ENCODE measurements around the gene EFCAB8.
A peak's percentile ranks its signal among the peaks of the same experiment; 100 is the strongest.
"Not testable (repeated sequence)": the region's sequence is repeated elsewhere in the genome, so short reads cannot be mapped to it uniquely, and the experiment has no call there.

Gene EFCAB8

DNA sequence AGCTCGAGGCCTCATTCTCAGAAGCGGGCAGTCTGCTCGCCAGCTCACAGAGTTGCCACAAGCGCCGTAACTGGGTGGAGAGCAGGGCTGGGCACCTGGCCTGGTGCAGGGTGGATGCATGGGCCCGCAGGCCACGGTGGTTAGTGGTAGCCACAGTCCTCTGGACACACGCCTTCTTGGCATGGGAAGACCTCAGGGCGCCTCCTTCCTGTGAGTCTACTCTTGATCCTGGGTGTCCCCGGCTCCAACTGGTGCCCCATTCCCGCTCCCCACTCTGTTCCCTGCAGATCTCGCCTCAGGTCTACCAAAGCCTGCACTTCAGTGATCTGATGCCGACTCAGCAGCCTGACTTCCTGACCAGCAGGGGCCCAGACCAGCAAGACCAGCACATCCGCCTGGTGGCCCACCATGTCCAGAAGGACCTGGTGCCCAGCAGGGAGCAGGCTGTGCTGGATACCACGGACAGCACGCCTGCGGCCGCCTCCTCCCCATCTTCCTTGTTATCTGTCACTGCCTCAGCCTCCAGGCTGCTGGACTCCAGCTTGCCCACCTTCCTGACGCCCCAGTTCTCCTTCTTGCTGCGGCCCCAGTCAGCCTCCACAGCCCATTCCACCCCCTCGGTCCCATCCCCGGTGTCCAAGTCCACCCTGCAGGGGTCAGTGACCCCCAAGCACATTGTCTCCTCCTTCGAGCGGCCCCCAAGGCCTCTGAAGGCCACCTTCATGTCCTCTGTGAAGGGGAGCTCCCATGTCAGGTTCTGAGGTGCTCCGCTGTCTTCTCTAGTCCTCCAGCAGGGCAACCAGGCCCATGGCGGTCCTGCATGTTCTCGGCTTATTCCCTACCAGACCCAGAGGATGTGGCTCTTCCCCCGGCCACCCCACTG lies 102.4 kb downstream of the EFCAB8 start:
- DNase-seq, result no peak

DNA sequence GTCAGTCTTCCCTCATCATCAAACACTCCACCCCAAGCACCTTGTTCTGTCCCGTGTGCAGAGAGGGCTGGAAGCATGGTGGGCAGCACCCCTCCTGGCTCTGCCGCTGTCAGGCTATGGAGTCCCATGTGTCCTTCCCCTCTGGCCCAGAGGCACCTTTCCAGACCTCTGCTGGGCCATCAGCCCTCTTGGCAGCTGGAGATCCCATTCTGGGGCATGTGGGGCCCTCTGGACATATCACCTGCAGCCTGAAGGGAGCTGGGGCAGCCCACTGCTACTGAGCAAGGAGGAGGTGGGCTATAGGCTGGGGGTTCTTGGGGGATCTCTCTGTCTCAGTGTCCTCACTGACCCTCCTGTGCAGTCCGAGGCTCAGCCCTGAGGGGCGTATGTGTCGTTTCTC lies 103.3 kb downstream of the EFCAB8 start:
- DNase-seq, result no peak

DNA sequence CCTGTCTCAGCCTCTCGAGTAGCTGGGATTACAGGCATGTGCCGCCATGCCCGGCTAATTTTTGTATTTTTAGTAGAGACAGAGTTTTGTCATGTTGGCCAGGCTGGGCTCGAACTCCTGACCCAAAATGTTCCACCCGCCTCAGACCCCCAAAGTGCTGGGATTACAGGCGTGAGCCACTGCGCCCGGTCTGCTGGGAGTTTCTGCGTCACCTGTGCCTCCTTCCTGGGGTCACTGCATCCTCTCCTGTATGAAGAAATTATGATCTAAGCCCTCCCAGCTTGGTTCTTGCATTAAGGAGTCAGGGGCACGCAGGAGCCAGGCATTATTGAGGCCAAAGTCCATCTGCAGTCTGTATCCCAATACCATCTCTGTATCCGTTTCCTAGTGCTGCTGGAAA lies 103.9 kb downstream of the EFCAB8 start:
- not testable (repeated sequence) for DNase-seq

DNA sequence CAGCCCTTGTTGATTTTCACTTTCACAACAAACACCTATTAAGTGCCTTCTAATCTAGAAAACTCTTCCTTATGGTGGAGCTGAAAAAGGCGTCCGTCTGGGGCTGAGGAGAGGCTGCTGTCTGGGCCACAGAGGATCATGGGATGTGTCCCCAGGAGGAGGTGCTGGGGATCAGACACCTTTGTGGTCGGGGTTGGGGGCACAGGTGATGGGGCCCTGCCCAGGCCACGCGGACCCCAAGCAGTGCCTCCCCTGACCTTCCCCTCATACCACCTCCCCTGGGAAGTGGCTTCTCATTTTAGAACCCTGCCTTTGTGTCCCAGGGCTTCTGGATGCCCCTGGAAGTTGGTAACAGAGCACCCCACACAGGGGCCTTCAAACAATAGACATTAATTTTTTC lies 104.5 kb downstream of the EFCAB8 start:
- DNase-seq, result no peak

DNA sequence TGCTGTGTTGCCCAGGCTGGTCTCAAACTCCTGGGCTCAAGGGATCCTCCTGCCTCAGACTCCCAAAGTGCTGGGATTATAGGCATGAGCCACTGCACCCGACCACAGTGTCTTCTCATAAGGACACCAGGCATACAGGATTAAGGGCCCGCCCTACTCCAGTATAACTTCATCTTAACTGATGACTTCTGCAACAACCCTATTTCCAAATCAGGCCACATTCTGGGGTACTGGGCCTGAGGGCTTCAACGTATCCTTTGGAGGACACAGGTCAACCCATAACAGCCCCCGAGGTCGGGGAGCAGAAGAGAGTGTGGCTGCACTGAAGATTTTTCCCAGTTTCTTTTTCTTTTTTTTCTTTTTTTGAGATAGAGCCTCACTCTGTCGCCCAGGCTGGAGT lies 105.9 kb downstream of the EFCAB8 start:
- no peak for DNase-seq

DNA sequence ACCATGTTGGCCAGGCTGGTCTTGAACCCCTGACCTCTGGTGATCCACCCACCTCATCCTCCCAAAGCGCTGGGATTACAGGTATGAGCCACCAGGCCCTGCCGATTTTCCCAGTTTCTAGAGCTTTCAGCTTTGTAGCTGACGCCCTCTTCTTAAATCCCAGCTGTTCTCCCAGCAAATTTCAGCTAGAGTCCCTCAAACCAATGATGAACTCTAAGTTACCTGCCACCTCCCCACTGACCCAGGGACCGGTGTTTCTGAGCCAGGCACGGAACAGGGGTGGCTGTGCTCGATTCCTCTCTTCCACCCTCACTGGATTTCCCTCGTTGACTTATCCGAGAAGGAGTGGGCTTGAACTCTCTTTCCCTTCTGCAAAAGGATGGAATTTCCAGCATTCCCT lies 106.4 kb downstream of the EFCAB8 start:
- no peak for DNase-seq

DNA sequence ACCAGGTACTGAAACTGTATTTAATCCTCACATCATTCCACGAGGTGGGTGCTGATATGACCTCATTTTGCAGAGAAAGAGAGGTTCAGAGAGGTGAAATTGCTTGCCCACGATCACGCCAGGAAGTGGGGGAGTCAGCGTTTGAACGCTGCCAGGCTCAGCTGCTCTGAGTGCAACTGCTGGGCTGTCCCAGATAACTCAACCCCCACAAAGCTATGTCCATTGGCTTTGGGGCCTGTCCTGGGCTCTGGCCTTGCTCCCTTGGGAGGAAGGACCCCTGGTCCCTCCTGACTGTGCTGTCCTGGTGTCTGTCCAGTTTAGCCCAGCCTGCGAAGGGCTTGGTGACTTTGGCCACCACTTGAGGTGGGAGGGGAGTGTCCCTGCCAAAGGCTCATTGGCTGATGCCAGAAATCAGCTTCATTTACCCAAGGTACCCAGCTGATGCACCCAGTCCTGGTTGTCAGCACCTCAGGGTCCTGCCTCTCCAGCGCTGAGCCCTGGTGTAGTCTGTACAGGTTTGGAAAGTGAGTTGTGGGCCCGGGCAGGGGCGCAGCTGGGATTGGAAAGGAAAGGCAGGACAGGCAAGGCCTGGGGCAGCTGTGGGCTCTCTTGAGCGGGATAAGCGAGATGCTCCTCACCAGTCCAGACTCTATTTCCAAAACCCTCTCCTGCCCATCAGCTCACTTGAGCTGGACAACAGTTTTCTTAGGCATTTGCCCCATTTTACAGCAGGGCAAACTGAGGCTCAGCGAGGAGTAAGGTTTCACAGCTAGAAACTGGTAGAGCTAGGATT lies 107.1 kb downstream of the EFCAB8 start:
- no peak for DNase-seq

DNA sequence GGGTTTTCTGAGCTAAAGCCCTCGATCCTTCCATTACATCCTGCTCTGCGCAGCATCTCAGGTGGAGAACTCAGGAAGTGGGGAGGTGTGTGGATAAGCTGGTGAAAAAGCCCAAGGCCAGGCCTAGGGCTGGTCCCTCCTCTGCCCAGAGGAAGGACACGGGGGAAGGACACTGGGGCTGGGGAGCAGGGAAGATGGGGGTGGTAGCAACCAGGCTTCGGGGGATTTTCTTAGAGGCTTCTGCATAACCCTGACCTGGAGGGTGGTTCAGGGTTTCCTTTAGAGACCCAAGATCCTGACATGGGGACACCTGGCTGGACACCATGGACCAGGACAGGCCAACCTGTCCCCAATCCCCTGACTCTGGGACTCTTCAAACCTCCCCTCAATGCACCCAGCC lies 107.7 kb downstream of the EFCAB8 start:
- no peak for DNase-seq

DNA sequence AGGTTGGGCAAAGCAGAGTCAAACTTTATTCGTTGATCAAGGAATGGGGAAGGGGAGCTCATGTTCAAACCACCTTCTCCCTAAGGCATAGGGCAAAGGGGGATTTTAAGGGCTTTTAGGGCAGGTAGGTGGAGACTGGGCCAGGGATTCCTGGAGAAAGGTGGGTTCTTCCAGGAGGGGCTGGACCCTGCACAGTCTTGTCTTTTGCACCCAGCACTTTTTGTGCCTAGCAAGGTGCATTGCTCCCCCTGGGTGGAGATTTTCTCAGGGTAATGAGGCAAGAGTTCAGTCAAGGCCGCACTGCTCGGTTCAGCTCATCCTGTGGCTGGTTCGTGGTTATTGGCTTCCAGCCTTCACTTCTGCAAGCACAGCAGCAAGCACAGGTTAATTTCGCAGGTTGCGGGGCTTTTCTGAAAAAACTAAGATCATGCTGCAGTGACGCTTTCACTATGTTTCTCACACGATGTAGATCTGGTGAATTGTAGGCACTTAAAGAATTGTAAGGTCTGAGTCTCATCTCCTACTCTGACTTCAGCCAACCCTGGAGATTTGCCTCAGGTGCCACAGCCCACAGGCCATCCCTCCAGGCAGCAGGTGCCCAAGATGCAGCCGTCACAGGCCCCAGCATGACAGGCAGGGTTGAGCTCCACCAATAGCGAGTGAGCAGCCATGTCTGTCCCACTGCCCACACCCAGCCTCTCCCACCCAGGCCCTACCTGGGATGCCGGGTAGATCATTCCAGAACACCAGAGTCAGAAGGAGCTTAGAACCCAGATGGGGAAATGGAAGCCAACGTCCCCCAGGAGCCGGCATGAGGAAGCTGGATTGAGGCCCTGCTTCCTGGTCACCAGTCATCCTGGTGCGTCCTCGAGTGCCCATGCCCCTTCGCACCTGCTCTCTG lies 108.4 kb downstream of the EFCAB8 start:
- peak in 1 of 4 experiments; percentile 15 for DNase-seq

DNA sequence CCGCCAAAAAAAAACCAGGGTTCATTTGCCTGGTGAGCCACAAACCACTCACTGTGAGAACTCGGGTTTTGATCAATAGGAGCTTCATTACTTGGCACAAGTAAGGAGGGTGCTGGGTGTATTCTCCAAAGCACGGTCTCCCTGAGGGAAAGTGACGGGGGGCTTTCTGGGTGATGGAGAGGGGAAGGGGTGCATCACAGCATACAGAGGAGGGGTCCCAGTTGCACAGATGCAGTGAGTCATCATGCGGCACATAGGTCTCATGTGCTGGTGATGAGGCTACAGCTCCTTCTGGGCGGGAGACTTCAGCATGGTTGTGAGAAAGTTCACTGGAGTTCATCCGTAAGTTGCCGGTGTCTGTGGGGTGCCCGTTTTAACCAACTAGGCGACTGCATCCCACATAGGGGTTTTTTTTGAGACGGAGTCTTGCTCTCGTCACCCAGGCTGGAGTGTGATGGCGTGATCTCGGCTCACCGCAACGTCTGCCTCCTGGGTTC lies 109.3 kb downstream of the EFCAB8 start:
- no peak for DNase-seq

DNA sequence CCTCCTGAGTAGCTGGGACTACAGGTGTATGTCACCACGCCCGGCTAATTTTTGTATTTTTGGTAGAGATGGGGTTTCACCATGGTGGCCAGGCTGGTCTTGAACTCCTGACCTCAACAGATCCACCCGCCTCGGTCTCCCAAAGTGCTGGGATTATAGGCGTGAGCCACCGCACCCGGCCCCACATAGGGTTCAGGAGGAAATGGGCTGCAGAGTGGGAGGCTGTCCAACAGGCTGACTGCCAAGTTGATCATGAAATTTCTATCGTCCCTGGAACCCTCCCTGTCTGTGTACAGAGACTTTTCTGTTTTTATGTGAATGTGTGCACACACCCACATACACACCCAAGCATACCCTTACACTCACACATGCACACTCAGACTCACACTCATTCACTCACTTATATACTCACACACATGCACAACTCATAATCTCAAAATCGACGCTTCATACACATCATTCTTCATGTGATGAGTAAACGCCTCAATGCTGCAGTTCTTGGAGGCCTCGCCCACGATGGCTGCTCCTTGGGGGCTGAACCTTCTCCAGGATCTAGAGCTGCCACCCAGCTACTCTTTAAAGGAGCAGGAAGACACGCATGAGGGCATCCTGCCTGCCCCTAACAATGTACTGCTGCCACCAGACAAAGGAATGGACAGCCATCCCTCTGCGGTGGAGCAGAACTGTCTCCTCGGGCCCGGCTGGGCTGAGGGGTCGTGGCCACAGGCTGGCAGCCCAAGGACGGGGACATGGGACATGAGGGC lies 109.9 kb downstream of the EFCAB8 start:
- DNase-seq, result no peak

DNA sequence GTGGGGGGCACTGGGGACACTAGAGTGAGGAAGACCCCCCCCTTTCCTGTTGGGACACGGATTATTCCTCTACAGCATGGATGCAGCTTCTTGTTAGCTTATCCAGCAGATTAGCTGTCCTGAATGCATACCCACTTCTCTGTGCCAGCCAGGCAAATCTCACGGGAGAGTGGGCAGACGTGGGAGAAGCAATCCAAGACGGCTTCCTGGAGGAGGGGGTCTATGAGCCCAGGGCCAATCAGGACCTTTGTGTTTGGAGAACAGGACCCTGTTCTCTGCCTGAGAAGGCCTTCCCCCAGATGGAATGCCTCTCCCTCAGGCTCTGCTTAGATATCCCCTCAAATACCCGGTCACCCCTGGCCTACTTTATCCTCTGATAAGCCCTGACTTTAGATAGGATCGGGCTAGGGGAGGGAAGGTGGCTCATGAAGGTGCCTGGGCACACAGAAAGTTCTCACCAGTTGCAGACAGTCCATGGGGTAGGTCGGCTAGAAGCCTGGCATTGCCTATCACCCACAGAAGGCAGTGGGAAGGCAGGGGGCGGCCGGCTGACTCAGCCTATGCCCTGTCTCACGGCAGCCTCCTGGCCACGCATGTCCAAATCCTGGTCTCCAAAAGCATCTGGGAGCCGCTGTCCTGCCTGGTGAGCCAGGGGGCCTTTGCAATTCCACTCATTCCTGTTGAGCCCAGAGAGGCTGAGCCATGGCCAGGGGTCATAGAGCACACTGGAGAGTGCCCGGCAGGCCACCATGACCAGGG lies 110.8 kb downstream of the EFCAB8 start:
- DNase-seq, result no peak

DNA sequence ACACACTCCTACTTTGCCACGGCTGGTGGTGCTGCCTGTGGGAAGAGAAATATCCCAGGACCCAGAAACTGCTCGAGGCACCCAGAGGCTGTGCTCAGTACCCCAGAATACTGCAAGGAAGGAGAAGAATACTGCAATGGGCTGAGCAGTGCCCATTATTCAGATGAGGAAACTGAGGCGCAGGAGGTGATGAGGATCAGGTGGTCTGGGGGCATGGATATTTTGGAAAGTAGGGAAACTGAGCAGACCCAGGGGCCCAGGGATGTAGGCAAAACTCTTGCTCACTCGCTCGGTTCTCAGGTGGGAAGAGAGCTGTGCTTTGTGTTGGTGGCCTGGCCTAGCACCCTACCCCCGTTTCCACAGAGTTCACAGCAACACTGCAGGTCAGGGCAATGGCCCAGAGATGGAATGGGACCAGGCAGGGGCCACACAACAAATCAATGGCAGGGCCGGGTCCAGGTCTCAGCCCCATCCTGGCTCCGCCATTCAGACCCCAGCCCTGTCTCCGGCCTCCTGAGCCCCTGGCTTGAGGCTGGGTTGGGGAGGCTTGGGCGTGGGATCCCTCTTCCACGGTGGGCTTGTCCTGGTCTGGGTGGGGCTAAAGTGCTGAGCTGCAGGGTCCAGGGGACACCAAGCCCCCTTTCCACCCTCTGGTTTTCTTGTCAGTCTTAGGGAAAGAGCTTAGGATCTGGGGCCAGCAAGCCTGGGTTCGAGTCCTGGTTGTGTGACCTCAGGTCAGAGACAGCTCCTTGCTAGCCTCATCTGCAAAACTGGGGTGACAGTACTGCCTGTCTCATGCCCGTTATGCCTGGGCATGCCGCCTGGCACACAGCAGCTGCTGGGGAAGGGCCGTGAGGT lies 111.6 kb downstream of the EFCAB8 start:
- DNase-seq, result no peak

DNA sequence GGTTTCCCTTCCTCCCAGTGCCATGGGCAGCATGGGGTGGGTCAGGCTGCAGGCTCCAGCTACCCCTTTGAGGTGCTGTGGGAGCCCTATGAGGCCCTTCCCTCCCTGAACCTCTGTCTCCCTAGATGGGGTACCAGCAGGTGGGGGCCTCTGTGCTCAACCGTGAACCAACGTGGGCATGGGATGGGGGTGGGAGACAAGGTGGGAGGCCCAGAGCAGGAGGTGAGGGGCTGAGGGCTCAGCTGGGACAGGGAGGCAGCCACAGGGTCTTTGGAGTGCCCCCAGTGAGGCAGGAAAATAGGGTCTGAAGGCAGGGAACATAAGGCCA lies 112.2 kb downstream of the EFCAB8 start:
- DNase-seq, result no peak

DNA sequence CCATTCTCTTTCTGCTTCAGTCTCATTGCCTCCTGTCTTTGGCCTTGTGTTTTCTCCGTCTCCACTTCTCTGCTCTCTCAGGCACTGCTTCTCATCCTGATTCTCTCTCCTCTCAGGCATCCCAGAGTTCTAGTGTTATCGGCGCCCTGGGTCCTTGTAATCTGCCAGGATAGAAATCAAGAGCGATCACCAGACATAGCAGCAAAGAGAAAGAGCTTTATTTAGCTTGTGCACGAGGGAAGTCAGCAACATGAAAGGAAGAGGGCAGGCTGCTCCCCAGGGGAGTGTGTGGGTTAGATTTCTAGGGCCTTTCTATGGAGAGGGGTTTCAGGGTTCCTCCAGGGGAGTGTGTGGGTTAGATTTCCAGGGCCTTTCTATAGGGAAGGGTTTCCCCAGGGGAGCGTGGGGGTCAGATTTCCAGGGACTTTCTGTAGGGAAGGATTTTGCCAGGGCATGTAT lies 113.0 kb downstream of the EFCAB8 start:
- DNase-seq, result peak; percentile 22 to 63 (median 42)

DNA sequence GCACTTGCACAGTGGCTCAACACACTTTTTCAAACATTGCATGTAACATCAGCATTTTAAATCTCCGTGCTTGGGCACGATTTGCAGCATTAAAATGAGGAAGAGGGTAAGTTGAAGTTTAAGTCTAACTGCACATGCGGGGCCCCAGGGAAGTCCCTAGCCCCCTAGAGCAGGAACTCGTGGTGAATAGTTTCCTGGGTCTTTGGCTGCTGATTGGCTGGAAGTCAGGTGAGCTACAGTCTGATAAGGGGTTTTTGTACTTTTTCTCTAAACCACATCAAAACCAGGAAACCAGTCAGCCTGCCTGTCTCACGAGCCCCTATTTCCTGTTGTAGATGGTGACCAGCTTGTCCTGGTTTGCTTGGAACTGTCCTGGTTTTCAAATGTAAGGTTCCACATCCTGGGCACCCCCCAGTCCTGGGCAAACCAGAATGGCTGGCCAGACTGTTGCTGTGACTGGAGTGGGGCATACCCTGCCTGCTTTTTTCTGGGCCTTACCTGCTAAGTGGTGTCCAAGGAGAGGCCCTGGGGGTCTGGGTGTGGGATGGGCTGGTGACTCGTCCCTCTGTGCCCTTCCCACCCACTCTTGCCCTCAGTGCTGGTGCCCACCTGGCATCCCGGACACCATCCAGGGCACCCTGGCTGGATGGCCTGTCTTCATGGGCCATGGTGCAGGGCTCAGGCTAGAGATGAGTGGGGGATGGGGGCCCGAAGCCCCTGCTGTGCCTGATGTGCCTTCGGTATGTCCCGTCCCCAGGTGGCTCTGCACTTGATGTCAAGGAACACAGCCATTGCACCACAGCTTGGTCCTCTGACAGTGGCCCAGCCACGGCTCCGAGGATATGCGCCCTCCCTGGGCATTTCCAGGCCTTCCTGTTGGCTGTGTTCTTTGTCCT lies 113.7 kb downstream of the EFCAB8 start:
- peak; percentile 73 to 92 (median 85) for DNase-seq

DNA sequence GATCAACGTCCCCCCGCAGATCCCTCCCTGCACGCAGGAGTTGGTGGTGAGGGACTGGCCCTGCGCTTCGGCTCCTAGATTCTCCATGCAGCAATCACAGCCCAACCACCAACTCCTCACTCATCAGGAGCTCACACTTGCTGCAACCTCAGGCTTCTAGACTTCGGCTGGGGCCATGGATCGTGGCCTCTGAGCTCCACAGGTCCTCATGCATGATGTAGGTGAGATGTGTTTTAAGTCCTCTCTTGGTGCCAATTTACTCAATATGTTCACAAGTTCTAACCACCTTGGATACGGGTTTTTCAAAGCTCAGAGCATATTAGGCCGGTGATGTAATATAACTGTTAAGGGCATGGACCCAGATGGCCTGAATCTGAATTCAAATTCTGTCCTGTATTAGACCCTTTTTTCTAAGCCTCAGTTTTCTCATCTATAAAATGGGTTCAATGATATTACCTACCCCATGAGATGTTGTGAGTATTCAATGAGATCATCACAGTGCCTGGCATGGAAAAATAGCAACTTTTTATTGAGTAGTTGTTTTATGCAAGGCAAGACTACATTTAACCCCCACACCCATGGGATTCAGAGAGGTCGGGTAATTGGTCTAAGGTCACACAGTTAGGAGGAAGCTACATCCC lies 114.5 kb downstream of the EFCAB8 start:
- DNase-seq, result no peak

All from suppressor macrophage (primary cell).